GM12878 (cell line): ENCODE measurements around the gene SEZ6L2. TPM values are rescaled to one million over a fixed set of nuclear protein-coding genes. Genes with fewer than 3 reads are reported as not detected.
A peak's percentile ranks its signal among the peaks of the same experiment; 100 is the strongest.

Source experiments
- ATAC-seq: fragments of 200-7000 bp; cut with Tn5 transposase; 3 replicates; pipeline ENCODE4 v1.9.1; 2020; ENCODE audit warnings: mild to moderate bottlenecking, moderate library complexity
- BruUV-seq: library from RNA; stranded (reverse); fragments of 400-500 nt; replicated peaks from 2 replicates; lab custom pipeline; 2021; lab: Mats Ljungman, UMichigan
- CTCF ChIA-PET: fragments of 300-600 bp; sonication (Branson Sonifier 250); formaldehyde crosslinking; extraction: SDS; loops from one replicate; lab custom pipeline; 2021; ENCODE audit warnings: inconsistent platforms; lab: Yijun Ruan, JAX
- POLR2A ChIA-PET: fragments of 350-600 bp; formaldehyde crosslinking; extraction: SDS; loops from one replicate; lab custom pipeline; 2021; ENCODE audit warnings: inconsistent platforms; lab: Charles Lee
- RAD21 ChIA-PET: fragments of 300-600 bp; sonication (Branson Sonifier 250); formaldehyde crosslinking; loops from one replicate; lab custom pipeline; 2023; ENCODE audit warnings: antibody characterized with exemption; ENCODE audit not compliant: unreplicated experiment; lab: Charles Lee
- SMC1A ChIA-PET: fragments of 300-600 bp; sonication (Branson Sonifier 250); formaldehyde crosslinking; loops from one replicate; lab custom pipeline; 2023; ENCODE audit not compliant: unreplicated experiment, uncharacterized antibody; lab: Charles Lee
- DNase-seq: peaks from one replicate; pipeline ENCODE4 v3.0.0-alpha.2; 2011; ENCODE audit warnings: low read depth, low spot score
- FAIRE-seq: peaks from 3 replicates; lab custom pipeline; 2011; peaks lifted over from hg19 to GRCh38; lab: Jason Lieb, UNC
- H2AFZ ChIP-seq: 2 replicates; pipeline ENCODE4 v1.6.0; 2011; ENCODE audit warnings: low read depth, low read length, control low read depth; ENCODE audit not compliant: control insufficient read depth
- H3K27ac ChIP-seq: 2 replicates; pipeline ENCODE4 v1.5.1; 2011; ENCODE audit warnings: control low read depth; ENCODE audit not compliant: control insufficient read depth, insufficient read depth
- H3K27me3 ChIP-seq, 2 experiments: replicated peaks in 1 of 2; 2 replicates each; pipeline versions ENCODE4 v1.6.0 to v1.6.1; 2011; ENCODE audit warnings: low read length in 1 of 2; ENCODE audit not compliant: control insufficient read depth in 2 of 2, insufficient read depth in 2 of 2
- H3K36me3 ChIP-seq, 2 experiments: 2 replicates each; pipeline ENCODE4 v1.5.1; 2011; ENCODE audit warnings: low read length in 1 of 2; ENCODE audit not compliant: control insufficient read depth in 2 of 2, insufficient read depth in 2 of 2
- H3K4me1 ChIP-seq: 2 replicates; pipeline ENCODE4 v1.6.1; 2011; ENCODE audit warnings: mild to moderate bottlenecking, low read length, moderate library complexity, mixed read lengths; ENCODE audit not compliant: control insufficient read depth, insufficient read depth
- H3K4me2 ChIP-seq: 2 replicates; pipeline ENCODE4 v1.6.0; 2011; ENCODE audit warnings: control low read depth; ENCODE audit not compliant: control insufficient read depth, insufficient read depth
- H3K4me3 ChIP-seq: fragments of 200-600 bp; sonication (generic); 2 replicates; pipeline ENCODE4 v1.5.1; 2016
- H3K79me2 ChIP-seq: 2 replicates; pipeline ENCODE4 v1.6.0; 2011; ENCODE audit warnings: low read length; ENCODE audit not compliant: control insufficient read depth, insufficient read depth
- H3K9ac ChIP-seq: 2 replicates; pipeline ENCODE4 v1.8.0; 2011; ENCODE audit warnings: low read length, control low read depth, mixed read lengths; ENCODE audit not compliant: control insufficient read depth, insufficient read depth
- H3K9me3 ChIP-seq: replicated peaks from 3 replicates; pipeline ENCODE4 v1.5.1; 2011; ENCODE audit warnings: mild to moderate bottlenecking, low read length; ENCODE audit not compliant: control insufficient read depth, insufficient read depth
- H4K20me1 ChIP-seq: 2 replicates; pipeline ENCODE4 v1.6.0; 2011; ENCODE audit not compliant: control insufficient read depth, insufficient read depth
- CHD4 ChIP-seq: fragments of 200-600 bp; sonication (generic); IDR thresholded peaks from 2 replicates; pipeline ENCODE4 v1.6.1; 2016; ENCODE audit warnings: mild to moderate bottlenecking
- GABPA ChIP-seq: IDR thresholded peaks from 2 replicates; pipeline ENCODE4 v1.6.1; 2014; ENCODE audit warnings: antibody characterized with exemption, low read depth, mild to moderate bottlenecking, inconsistent platforms
- NRF1 ChIP-seq: conservative IDR thresholded peaks from 2 replicates; pipeline ENCODE4 v1.6.1; 2011; ENCODE audit warnings: mild to moderate bottlenecking, low read depth, low read length, improper control_type of control experiment
- PKNOX1 ChIP-seq: fragments of 450-650 bp; IDR thresholded peaks from 2 replicates; pipeline ENCODE4 v1.6.1; 2016; ENCODE audit warnings: mild to moderate bottlenecking
- POLR2A ChIP-seq: IDR thresholded peaks from 2 replicates; pipeline ENCODE4 v1.6.1; 2011; ENCODE audit warnings: low read depth, mild to moderate bottlenecking, low read length
- POLR2AphosphoS2 ChIP-seq: IDR thresholded peaks from 2 replicates; pipeline ENCODE4 v1.6.1; 2011; ENCODE audit warnings: low read depth, mild to moderate bottlenecking, low read length, improper control_type of control experiment, moderate library complexity
- RAD21 ChIP-seq: IDR thresholded peaks from 2 replicates; pipeline ENCODE4 v1.6.1; 2011; ENCODE audit warnings: mild to moderate bottlenecking, low read depth, low read length, moderate library complexity; ENCODE audit not compliant: insufficient read depth
- TBL1XR1 ChIP-seq: IDR thresholded peaks from 2 replicates; pipeline ENCODE4 v1.6.1; 2012; ENCODE audit warnings: low read depth, low read length, improper control_type of control experiment
- ZBTB4 ChIP-seq: fragments of 450-650 bp; formaldehyde crosslinking; IDR thresholded peaks from 2 replicates; pipeline ENCODE4 v1.4.0; 2022; ENCODE audit warnings: mild to moderate bottlenecking, moderate library complexity
- ZNF217 ChIP-seq: fragments of 450-650 bp; IDR thresholded peaks from 2 replicates; pipeline ENCODE4 v1.6.1; 2017; ENCODE audit warnings: antibody characterized with exemption, mild to moderate bottlenecking
- ZSCAN29 ChIP-seq: fragments of 450-650 bp; IDR thresholded peaks from 2 replicates; pipeline ENCODE4 v1.6.1; 2017; ENCODE audit warnings: mild to moderate bottlenecking, moderate library complexity
- WGBS: methylation state at CpG from one replicate; pipeline ENCODE4 v1.1.6; 2016; ENCODE audit warnings: low lambda C conversion rate; ENCODE audit not compliant: insufficient replicate concordance, insufficient coverage; ENCODE audit errors: missing lambda C conversion rate; 5-methylcytosine and 5-hydroxymethylcytosine counted together
- in situ Hi-C: fragments of 300-500 bp; cut with MboI; formaldehyde crosslinking; loops from 9 replicates; pipeline ENCODE4 v1.14.3; 2018; ENCODE audit warnings: mixed read lengths
- intact Hi-C: fragments of 100-400 bp; cut with micrococcal nuclease; formaldehyde crosslinking; loops from one replicate; pipeline ENCODE4 v1.14.2; 2022; ENCODE audit not compliant: unreplicated experiment
- polyA plus RNA-seq, 11 experiments: library from polyadenylated mRNA; depleted of rRNA in 4 of 11; unstranded in 6 of 11; stranded (reverse) in 5 of 11; fragments of >200 nt; fragmentation: Nextera tagmentation in 4 of 11; fragmentation: Illumina TruSeq in 1 of 11; extraction: Ambion mirVana in 4 of 11; extraction: Trizol in 1 of 11; gene quantifications; 1 replicate in 1 of 11; 2 replicates in 10 of 11; pipeline versions ENCODE4 v1.2.1 to v1.2.3, GENCODE V29; 2011 to 2016; ENCODE audit warnings: inconsistent platforms in 2 of 11, missing spikeins in 2 of 11, low read depth in 1 of 11
- total RNA-seq, 4 experiments: library from RNA; depleted of rRNA in 3 of 4; stranded (reverse); fragments of >200 nt in 3 of 4; fragmentation: Illumina TruSeq in 1 of 4; extraction: Trizol in 1 of 4; gene quantifications; 2 replicates each; pipeline versions ENCODE4 v1.2.1 to v1.2.3, GENCODE V29; 2013 to 2021

The SEZ6L2 gene
- total and polyA plus RNA-seq, 10 of the 15 experiments (the other 5 are each of a cell fraction or from before 2014, with no cell fraction given) = 0.06 to 0.49 TPM; not detected in 8

DNA sequence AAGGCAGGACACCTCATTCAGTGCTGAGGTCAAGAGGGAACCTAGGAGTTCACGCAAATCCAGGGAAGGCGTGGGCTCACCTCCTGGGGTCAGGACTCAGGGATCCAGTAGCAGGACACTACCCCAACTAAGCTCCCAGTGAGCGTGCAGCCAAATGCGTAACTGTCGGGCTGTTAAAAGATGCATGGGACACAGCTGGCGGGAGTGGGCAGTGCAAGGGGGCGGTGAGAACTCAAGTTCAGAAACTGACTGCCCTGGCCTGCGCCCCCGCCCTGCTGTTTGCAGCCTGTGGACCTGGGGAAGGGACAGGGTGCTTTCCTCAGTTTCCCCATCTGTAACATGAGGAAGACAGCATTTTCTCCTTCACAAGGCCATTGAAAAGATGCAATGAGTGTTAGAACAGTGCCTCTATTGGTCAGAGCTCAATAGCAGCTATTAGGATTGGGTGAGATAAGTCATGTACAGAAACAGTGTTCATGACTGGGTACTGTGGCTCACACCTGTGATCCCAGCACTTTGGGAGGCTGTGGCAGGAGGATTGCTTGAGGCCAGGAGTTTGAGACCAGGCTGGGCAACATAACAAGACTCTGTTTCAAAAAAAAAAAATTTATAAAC, 56.5 kb downstream of the SEZ6L2 start (continued):
- no peak for TF ChIP-seq ZBTB4 (CRISPR knock-in tag)
- no peak for TF ChIP-seq TBL1XR1
- no peak for TF ChIP-seq CHD4
- TF ChIP-seq POLR2AphosphoS2 = no peak
- no peak for TF ChIP-seq ZNF217
- no peak for TF ChIP-seq GABPA
- no peak for TF ChIP-seq ZSCAN29
- TF ChIP-seq PKNOX1 = no peak
- TF ChIP-seq NRF1 = no peak
- TF ChIP-seq, all 136 proteins: peak for 0

DNA sequence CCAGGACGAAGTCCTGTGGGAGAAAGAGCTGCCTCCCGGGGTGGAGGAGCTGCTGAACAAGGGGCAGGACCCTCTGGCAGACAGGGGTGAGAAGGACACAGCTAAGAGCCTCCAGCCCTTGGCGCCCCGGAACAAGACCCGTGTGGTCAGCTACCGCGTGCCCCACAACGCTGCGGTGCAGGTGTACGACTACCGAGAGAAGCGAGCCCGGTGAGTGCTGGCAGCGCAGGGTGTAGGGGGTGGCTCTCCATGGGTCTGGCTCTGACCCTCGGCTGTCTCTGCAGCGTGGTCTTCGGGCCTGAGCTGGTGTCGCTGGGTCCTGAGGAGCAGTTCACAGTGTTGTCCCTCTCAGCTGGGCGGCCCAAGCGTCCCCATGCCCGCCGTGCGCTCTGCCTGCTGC, 57.7 kb downstream of the SEZ6L2 start:
- Histone ChIP-seq H3K36me3 (peaks cover 3 to 10% of the 10 kb centered on the region in 2 experiments; a peak in 3 of 4 replicates), H3K9ac (no peak overlapping the region), H4K20me1 (no peaks in the 10 kb centered on the region), H3K4me2 (no peak overlapping the region), H2AFZ (no peak overlapping the region), H3K27me3 (no peaks in the 10 kb centered on the region), H3K79me2 (no peaks in the 10 kb centered on the region), H3K9me3 (no peaks in the 10 kb centered on the region), H3K27ac (no peak overlapping the region), H3K4me3 (no peak overlapping the region), H3K4me1 (no peaks in the 10 kb centered on the region)
- ATAC-seq (no peak), DNase-seq (no peak), FAIRE-seq (no peak)
- in situ Hi-C loops (no loop called here), intact Hi-C loops (no loop called here)
- WGBS = 90% methylated on average over 23 of the region's 23 CpGs
- ChIA-PET SMC1A (no interaction called here), POLR2A (no interaction called here), CTCF (no interaction called here), RAD21 (interaction anchor here (0.5 kb wide), 1 partner anchor 14 kb away, joined by 3 read pairs; no protein-coding TSS in a partner anchor)
- no peak for TF ChIP-seq RAD21
- 0 out of 2 replicates have a peak, but pooled peaks have one; percentile 35 for TF ChIP-seq POLR2A
- BruUV-seq = no TSS peak
